IPS-15b (cell line): ENCODE measurements around the gene MDH1.

Source experiments
- H3K27me3 ChIP-seq: one replicate; pipeline ENCODE4 v1.6.1; 2013; ENCODE audit warnings: low read length; ENCODE audit not compliant: control insufficient read depth, insufficient read depth
- H3K36me3 ChIP-seq: one replicate; pipeline ENCODE4 v1.6.1; 2013; ENCODE audit warnings: low read length; ENCODE audit not compliant: control insufficient read depth, insufficient read depth
- H3K4me1 ChIP-seq: one replicate; pipeline ENCODE4 v1.6.1; 2013; ENCODE audit warnings: mild to moderate bottlenecking, low read length; ENCODE audit not compliant: control insufficient read depth, insufficient read depth
- H3K4me3 ChIP-seq: one replicate; pipeline ENCODE4 v1.5.1; 2013; ENCODE audit warnings: low read depth, low read length
- H3K9ac ChIP-seq: one replicate; pipeline ENCODE4 v1.6.1; 2013; ENCODE audit warnings: low read depth, mild to moderate bottlenecking, low read length
- H3K9me3 ChIP-seq: one replicate; pipeline ENCODE4 v1.6.1; 2013; ENCODE audit warnings: mild to moderate bottlenecking, low read length; ENCODE audit not compliant: control insufficient read depth, insufficient read depth

Gene MDH1

DNA sequence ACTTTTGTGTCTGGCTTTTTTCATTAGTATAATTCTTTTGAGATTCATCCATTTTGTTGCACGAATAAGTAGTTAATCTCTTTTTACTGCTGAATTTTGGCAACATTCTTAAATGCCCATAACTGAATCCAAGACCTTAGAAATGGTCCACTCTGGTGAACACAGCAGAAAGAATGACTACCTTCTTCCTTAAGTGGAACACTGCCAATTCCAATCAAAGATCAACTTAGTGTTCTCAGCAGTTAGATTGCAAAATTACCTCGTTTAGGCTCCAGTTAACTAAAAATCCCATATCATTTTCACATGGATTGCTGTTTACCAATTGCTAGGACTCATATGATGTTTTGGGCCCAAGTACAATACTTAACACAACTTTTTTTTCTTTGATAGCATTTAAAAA is 59.9 kb downstream of the MDH1 start:
- Histone ChIP-seq H3K36me3 (no peaks in the 10 kb centered on the region), H3K4me3 (no peak overlapping the region), H3K9me3 (no peaks in the 10 kb centered on the region), H3K4me1 (no peaks in the 10 kb centered on the region), H3K9ac (no peak overlapping the region), H3K27me3 (no peaks in the 10 kb centered on the region)

DNA sequence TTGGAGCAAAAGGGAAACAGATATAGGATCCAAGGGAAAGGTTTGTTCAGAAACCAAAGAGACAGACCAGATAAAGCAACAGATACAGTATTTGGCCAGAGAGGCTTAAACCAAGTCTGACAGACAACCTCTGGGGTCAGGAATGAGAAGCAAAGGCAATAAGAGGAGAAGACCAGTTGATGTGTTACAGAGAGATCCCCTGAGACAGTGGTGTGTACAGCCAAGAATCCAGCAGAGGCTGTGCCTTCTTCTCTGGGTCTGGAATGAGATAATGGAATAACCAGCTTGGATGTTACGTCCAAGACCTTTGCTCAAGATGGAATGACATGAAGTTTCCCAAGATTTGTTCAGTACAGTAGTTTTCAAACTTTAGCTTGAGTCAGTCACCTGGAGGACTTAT is 61.1 kb downstream of the MDH1 start:
- Histone ChIP-seq H3K27me3 (no peaks in the 10 kb centered on the region), H3K4me1 (no peaks in the 10 kb centered on the region), H3K9me3 (no peaks in the 10 kb centered on the region), H3K4me3 (no peak overlapping the region), H3K9ac (no peak overlapping the region), H3K36me3 (no peaks in the 10 kb centered on the region)

DNA sequence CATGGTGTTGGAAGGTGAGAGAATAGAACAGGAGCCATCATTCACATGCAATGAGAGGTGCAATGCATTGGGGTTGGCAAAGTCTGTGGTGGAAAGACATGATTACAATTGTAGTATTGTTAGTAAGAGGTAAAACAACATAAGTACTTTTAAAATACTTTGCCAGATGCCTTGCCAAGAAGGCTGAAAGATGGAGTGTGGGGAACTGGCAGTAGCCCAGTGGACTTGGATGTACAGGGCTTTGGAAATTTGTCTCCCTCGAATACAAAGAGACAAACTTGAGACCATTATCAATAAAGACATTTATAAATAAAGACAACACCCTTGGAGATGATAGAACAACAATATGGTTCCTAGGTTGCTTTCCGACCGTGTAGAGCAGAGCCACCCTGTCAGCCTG is 62.0 kb downstream of the MDH1 start:
- H3K36me3 ChIP-seq: no peaks in the 10 kb centered on the region
- no peak overlapping the region for H3K9ac ChIP-seq
- no peaks in the 10 kb centered on the region for H3K27me3 ChIP-seq
- H3K9me3 ChIP-seq: no peaks in the 10 kb centered on the region
- no peaks in the 10 kb centered on the region for H3K4me1 ChIP-seq
- H3K4me3 ChIP-seq: no peak overlapping the region

DNA sequence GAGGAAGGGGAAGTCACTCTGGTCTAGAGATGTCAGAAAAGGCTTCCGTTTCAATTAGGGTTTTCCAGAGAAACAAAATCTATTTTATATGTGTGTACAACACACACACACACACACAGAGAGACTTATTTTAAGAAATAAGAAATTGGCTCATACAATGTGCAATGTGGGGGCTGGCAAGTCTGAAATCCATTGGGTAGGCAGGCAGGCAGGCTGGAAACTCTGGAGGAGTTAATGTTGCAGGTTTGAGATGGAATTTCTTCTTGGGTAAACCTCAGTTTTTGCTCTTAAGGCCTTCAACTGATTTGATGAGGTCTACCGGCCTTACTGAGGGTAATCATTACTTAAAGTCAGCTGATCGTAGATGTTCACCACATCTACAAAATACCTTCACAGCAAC is 62.6 kb downstream of the MDH1 start:
- Histone ChIP-seq H3K36me3 (no peaks in the 10 kb centered on the region), H3K4me3 (no peak overlapping the region), H3K4me1 (no peaks in the 10 kb centered on the region), H3K9ac (no peak overlapping the region), H3K27me3 (no peaks in the 10 kb centered on the region), H3K9me3 (no peaks in the 10 kb centered on the region)

DNA sequence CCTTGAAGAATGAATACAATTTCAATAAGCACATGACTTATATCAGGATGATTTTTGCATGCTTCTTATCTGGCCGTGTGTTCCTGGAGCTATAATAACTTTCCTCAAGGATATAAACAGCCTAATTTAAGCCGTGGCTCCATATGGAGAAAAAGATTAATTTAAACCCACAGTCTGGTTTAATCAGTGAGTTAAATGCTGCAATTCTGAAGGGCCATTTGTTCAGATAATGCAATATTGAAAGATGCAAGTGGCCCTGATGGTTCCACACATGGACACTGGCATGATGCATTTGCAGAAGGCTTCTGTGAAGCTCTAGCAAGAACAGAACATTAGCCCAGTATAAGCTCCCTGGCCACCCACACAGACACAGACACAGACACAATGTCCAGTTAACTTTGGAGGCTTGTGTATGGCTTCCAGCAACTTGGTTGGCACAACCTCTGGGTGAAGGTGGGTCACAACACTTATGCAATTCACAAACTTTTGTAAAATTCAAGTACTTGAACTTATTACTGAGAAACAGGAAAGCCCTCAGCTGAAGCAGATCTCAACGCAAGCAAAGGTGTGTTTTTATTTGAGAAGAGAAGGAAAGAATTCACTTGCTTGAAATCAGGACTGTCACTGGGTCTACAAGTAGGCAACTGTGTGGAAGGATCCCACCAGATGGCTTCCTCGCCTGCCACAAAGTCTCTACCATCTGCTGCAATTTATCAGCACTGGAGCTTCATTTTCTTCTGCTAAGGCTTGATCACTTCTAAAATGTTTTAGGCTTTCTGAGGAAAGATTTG is 63.3 kb downstream of the MDH1 start:
- H3K36me3 ChIP-seq: no peaks in the 10 kb centered on the region
- H3K9ac ChIP-seq: no peak overlapping the region
- H3K4me3 ChIP-seq: no peak overlapping the region
- no peaks in the 10 kb centered on the region for H3K4me1 ChIP-seq
- H3K27me3 ChIP-seq: no peaks in the 10 kb centered on the region
- no peaks in the 10 kb centered on the region for H3K9me3 ChIP-seq

DNA sequence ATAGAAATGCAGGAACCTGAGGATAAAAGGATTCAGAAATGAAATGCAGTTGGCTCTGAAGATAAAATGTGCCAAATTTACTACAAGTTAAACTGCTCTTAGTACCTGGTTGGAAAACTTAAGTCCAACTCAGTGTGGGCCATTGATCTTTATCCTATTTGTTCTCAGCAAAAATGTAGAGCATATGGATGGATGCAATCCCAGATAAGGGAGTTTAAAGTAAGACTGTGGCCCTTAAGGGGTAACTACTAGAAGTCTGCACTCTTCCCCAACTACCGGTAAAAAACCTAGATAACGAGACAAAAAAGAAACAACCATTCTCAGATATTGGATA is 63.9 kb downstream of the MDH1 start:
- H3K4me1 ChIP-seq: no peaks in the 10 kb centered on the region
- H3K4me3 ChIP-seq: no peak overlapping the region
- no peaks in the 10 kb centered on the region for H3K36me3 ChIP-seq
- H3K9me3 ChIP-seq: no peaks in the 10 kb centered on the region
- H3K27me3 ChIP-seq: no peaks in the 10 kb centered on the region
- no peak overlapping the region for H3K9ac ChIP-seq

DNA sequence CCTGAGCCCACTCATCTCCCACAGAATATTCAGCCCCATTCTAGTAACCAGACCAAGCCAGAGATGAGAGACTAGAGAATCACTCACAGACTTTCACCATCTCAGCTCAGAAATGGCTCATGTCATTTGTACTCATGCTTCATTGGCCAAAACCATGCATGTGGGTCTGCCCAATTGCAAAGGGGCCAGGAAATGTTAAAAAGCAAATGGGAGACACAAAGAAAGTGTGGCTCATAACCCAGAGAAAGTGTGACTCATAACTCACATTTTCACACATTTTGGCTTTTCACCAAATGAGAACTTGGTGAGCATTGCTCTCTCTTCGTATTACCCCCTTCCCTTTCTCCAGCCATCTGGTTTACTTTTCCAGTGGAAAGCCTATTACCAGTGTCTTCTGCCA is 66.2 kb downstream of the MDH1 start:
- Histone ChIP-seq H3K9ac (no peak overlapping the region), H3K4me1 (no peaks in the 10 kb centered on the region), H3K27me3 (no peaks in the 10 kb centered on the region), H3K36me3 (no peaks in the 10 kb centered on the region), H3K4me3 (no peak overlapping the region), H3K9me3 (no peaks in the 10 kb centered on the region)
